Measurements from ENCODE around the gene NCKAP5.

NCKAP5 gene

DNA sequence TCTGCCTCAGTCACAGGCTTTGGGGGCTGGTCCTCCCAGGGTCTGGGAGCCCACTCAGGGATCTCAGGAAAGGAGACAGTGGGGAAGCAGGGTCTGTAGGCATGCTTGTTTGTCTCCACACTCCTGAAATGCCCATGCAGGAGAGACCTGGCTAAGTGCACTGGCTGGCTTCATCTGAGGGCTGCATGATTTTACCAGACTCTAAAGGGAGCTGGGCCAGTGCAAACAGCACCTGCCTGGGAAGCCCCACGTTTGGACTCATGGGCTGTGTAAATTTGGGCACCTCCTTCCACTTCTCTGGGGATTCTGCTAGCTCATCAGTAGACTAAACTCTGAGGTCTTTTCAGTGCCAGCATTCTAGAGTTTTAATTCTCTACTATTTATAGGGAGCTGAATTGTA lies 931.9 kb downstream of the NCKAP5 start:
- TF ChIP-seq CTCF (IDR thresholded peaks at IDR 0.05; ENCODE audit: low read length), result no peak
- no peak for TF ChIP-seq EZH2 (IDR thresholded peaks at IDR 0.05; ENCODE audit: borderline replicate concordance, low read length)

DNA sequence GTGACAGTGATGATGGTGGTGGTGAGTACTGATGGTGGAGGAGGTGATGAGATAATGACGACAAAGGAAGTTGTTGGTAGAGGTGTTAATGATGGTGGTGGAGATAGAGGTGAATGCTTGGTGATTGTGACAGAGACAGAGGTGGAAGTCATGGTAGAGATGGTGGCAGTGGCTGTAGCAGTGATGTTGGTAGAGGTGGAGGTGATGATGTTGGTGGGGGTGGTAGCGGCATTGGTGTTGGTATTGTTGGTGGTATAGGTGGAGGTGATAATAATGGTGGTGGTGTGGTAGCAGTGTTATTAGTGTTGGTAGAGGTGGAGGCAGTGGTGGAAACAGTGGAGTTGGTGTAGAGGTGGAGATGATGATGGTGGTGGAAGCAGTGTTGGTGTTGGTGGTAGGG lies 934.6 kb downstream of the NCKAP5 start:
- H3K27ac ChIP-seq (ENCODE audit: low read depth, low read length, poor library complexity, severe bottlenecking), result no peak overlapping the region
- no peaks in the 10 kb centered on the region for H4K20me1 ChIP-seq (ENCODE audit: insufficient read depth, low read length)
- H2AFZ ChIP-seq (ENCODE audit: low read length), result no peak overlapping the region
- H3K79me2 ChIP-seq (ENCODE audit: insufficient read depth, low read length), result no peaks in the 10 kb centered on the region
- H3K4me1 ChIP-seq (ENCODE audit: insufficient read depth, low read length, severe bottlenecking), result no peaks in the 10 kb centered on the region
- no peaks in the 10 kb centered on the region for H3K27me3 ChIP-seq (ENCODE audit: insufficient read depth, low read length)
- H3K36me3 ChIP-seq (ENCODE audit: insufficient read depth, low read length), result no peaks in the 10 kb centered on the region
- no peak overlapping the region for H3K4me3 ChIP-seq (ENCODE audit: low read depth, low read length, poor library complexity, severe bottlenecking)
- H3K9me2 ChIP-seq (ENCODE audit: low read depth, low read length), result no peaks in the 10 kb centered on the region
- H3F3A ChIP-seq (ENCODE audit: insufficient read depth, low read length), result no peaks in the 10 kb centered on the region
- H3K9me3 ChIP-seq (ENCODE audit: low read length), result no peaks in the 10 kb centered on the region
- no peak overlapping the region for H3K4me2 ChIP-seq (ENCODE audit: low read length)
- TF ChIP-seq CTCF (IDR thresholded peaks at IDR 0.05; ENCODE audit: low read length) (no peak), EZH2 (IDR thresholded peaks at IDR 0.05; ENCODE audit: borderline replicate concordance, low read length) (no peak)
- H3K9ac ChIP-seq (ENCODE audit: low read length), result no peak overlapping the region

More for the DNA sequence above, 931.9 kb downstream of the NCKAP5 start:
- H3K9me3 ChIP-seq (ENCODE audit: low read length), result no peaks in the 10 kb centered on the region
- H2AFZ ChIP-seq (ENCODE audit: low read length), result no peak overlapping the region
- no peak overlapping the region for H3K4me3 ChIP-seq (ENCODE audit: low read depth, low read length, poor library complexity, severe bottlenecking)
- no peaks in the 10 kb centered on the region for H3K79me2 ChIP-seq (ENCODE audit: insufficient read depth, low read length)
- H3F3A ChIP-seq (ENCODE audit: insufficient read depth, low read length), result no peaks in the 10 kb centered on the region
- no peaks in the 10 kb centered on the region for H3K9me2 ChIP-seq (ENCODE audit: low read depth, low read length)
- no peaks in the 10 kb centered on the region for H3K4me1 ChIP-seq (ENCODE audit: insufficient read depth, low read length, severe bottlenecking)
- no peaks in the 10 kb centered on the region for H4K20me1 ChIP-seq (ENCODE audit: insufficient read depth, low read length)
- H3K4me2 ChIP-seq (ENCODE audit: low read length), result no peak overlapping the region
- no peaks in the 10 kb centered on the region for H3K36me3 ChIP-seq (ENCODE audit: insufficient read depth, low read length)
- H3K9ac ChIP-seq (ENCODE audit: low read length), result no peak overlapping the region
- no peaks in the 10 kb centered on the region for H3K27me3 ChIP-seq (ENCODE audit: insufficient read depth, low read length)
- H3K27ac ChIP-seq (ENCODE audit: low read depth, low read length, poor library complexity, severe bottlenecking), result no peak overlapping the region

DNA sequence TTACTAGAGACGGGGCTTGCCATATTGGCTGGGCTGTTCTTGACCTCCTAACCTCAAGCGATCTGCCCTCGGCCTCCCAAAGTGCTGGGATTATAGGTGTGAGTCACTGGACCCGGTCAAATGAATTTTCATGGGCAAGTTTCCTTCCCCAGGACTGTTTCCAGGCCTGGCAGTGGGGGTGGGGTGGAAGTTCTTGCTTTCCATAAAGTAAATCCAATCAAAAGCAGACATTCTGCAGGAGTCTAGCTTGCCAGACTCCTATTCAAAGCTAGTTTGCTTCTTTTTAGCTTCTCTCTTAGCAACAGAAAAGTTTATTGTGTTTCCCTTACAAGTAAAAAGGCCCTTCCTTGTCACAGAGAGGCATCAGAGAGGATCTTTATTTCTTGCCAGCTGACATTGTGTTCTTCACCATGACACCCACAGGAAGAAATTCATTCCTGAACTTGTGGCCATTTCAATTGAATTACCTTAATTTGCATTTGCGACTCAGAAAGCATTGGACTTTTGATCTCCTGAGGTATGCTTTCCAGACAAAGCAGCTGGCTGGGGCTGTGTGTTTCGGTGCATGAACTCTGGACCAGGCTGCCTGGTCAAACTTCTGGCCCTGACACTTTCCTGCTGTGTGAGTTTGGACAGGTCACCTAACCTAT lies 936.1 kb downstream of the NCKAP5 start:
- Histone ChIP-seq H3K4me1 (ENCODE audit: insufficient read depth, low read length, severe bottlenecking) (no peaks in the 10 kb centered on the region), H3K36me3 (ENCODE audit: insufficient read depth, low read length) (no peaks in the 10 kb centered on the region), H3K79me2 (ENCODE audit: insufficient read depth, low read length) (no peaks in the 10 kb centered on the region), H3K9me2 (ENCODE audit: low read depth, low read length) (no peaks in the 10 kb centered on the region), H3F3A (ENCODE audit: insufficient read depth, low read length) (no peaks in the 10 kb centered on the region), H3K9me3 (ENCODE audit: low read length) (no peaks in the 10 kb centered on the region), H4K20me1 (ENCODE audit: insufficient read depth, low read length) (no peaks in the 10 kb centered on the region), H3K4me3 (ENCODE audit: low read depth, low read length, poor library complexity, severe bottlenecking) (no peak overlapping the region), H3K27me3 (ENCODE audit: insufficient read depth, low read length) (no peaks in the 10 kb centered on the region), H3K9ac (ENCODE audit: low read length) (no peak overlapping the region), H2AFZ (ENCODE audit: low read length) (no peak overlapping the region), H3K4me2 (ENCODE audit: low read length) (no peak overlapping the region), H3K27ac (ENCODE audit: low read depth, low read length, poor library complexity, severe bottlenecking) (no peak overlapping the region)
- no peak for TF ChIP-seq CTCF (IDR thresholded peaks at IDR 0.05; ENCODE audit: low read length)
- TF ChIP-seq EZH2 (IDR thresholded peaks at IDR 0.05; ENCODE audit: borderline replicate concordance, low read length), result no peak
